Esophagus squamous epithelium (tissue), 5 donors: ENCODE results near the gene UTP4. TPM values are rescaled to one million over a fixed set of nuclear protein-coding genes. Genes with fewer than 3 reads are reported as not detected.

Experiments used
- DNase-seq: peaks from one replicate; lab custom pipeline; 2025; lab: John Stamatoyannopoulos, UW
- H3K27ac ChIP-seq, 4 donors: fragments of 200-600 bp; sonication (generic); one replicate each; pipeline ENCODE4 v1.5.1; 2016 to 2019; ENCODE audit warnings: mild to moderate bottlenecking in 1 of 4
- H3K27me3 ChIP-seq, 4 donors: fragments of 200-600 bp; sonication (generic); 1 replicate in 3 of 4; 2 replicates in 1 of 4; pipeline versions ENCODE4 v1.5.1 to v1.6.0; 2017 to 2021; ENCODE audit warnings: antibody characterized with exemption in 1 of 4
- H3K36me3 ChIP-seq, 3 donors: fragments of 200-600 bp; sonication (generic); one replicate each; pipeline ENCODE4 v1.5.1; 2016 to 2019
- H3K4me1 ChIP-seq, 3 donors: fragments of 200-600 bp; sonication (generic); one replicate each; pipeline ENCODE4 v1.5.1; 2017 to 2019
- H3K4me3 ChIP-seq, 4 donors: fragments of 200-600 bp; sonication (generic); 1 replicate in 3 of 4; 2 replicates in 1 of 4; pipeline ENCODE4 v1.5.1; 2016 to 2019; ENCODE audit warnings: mild to moderate bottlenecking in 2 of 4, moderate library complexity in 1 of 4
- H3K9me3 ChIP-seq, 3 donors: fragments of 200-600 bp; sonication (generic); one replicate each; pipeline ENCODE4 v1.5.1; 2016 to 2019
- CTCF ChIP-seq, 6 experiments: fragments of 450-650 bp in 4 of 6; fragments of 200-600 bp in 2 of 6; sonication (generic) in 2 of 6; IDR thresholded peaks; one replicate each; pipeline ENCODE4 v1.5.1; 2016 to 2019; ENCODE audit warnings: antibody characterized with exemption in 6 of 6, mild to moderate bottlenecking in 4 of 6, moderate library complexity in 4 of 6
- POLR2A ChIP-seq, 4 donors: fragments of 450-650 bp; IDR thresholded peaks; one replicate each; pipeline ENCODE4 v1.6.1; 2017; ENCODE audit warnings: antibody characterized with exemption in 4 of 4, mild to moderate bottlenecking in 4 of 4, moderate library complexity in 3 of 4
- WGBS, 2 donors: methylation state at CpG; one replicate each; pipeline ENCODE4 v1.1.5; 2018; 5-methylcytosine and 5-hydroxymethylcytosine counted together
- intact Hi-C: fragments of 100-400 bp; cut with DNase I; formaldehyde crosslinking; loops from one replicate; pipeline ENCODE4 v1.15.0; 2022
- total RNA-seq, 4 donors: library from RNA; depleted of rRNA; stranded (reverse); fragments of >200 nt; gene quantifications; one replicate each; pipeline ENCODE4 v1.1.0, GENCODE V29; 2016
- donor health status: DM: yes; HTN: yes; CAD: no.

The UTP4 gene
- total RNA-seq, 4 donors from 2014 or later, result 18.3 to 42.2 (median 28.6) TPM

- 100% methylated on average over 1 of the region's 1 CpG for WGBS, 2 donors
- Histone ChIP-seq H3K4me1 (no peaks in the 10 kb centered on the region), H3K27me3 (no peaks in the 10 kb centered on the region), H3K4me3 (no peak overlapping the region), H3K9me3 (no peaks in the 10 kb centered on the region), H3K27ac (no peak overlapping the region), H3K36me3 (peaks cover 6 to 100% (median 38%) of the 10 kb centered on the region in 3 donors)
- no peak for DNase-seq
- intact Hi-C loops, result no loop called here
- TF ChIP-seq CTCF (IDR thresholded peaks at IDR 0.05), result no peak
- no peak for TF ChIP-seq POLR2A (IDR thresholded peaks at IDR 0.05)
Measured at GRCh38 chr16:69160192-69160591, 27.7 kb downstream of the UTP4 start.

- Histone ChIP-seq H3K27me3 (no peaks in the 10 kb centered on the region), H3K4me3 (no peak overlapping the region), H3K36me3 (peaks cover 0 to 92% (median 22%) of the 10 kb centered on the region in 3 donors), H3K27ac (no peak overlapping the region), H3K9me3 (no peaks in the 10 kb centered on the region), H3K4me1 (peaks cover 0 to 10% (median 0%) of the 10 kb centered on the region in 3 donors)
- intact Hi-C loops, result no loop called here
- WGBS, 2 donors, result 91% methylated on average over 6 of the region's 6 CpGs
- no peak for DNase-seq
- no peak for TF ChIP-seq CTCF (IDR thresholded peaks at IDR 0.05)
Measured at GRCh38 chr16:69165584-69165983, 33.1 kb downstream of the UTP4 start.

- H3K4me3 ChIP-seq, result no peak overlapping the region
- DNase-seq, result no peak
- no peaks in the 10 kb centered on the region for H3K27me3 ChIP-seq
- peaks cover 0 to 17% (median 0%) of the 10 kb centered on the region in 3 donors for H3K4me1 ChIP-seq
- H3K27ac ChIP-seq, result peak overlapping the region in 1 of 4 donors; percentile 11
- H3K9me3 ChIP-seq, result no peaks in the 10 kb centered on the region
- intact Hi-C loops, result no loop called here
- H3K36me3 ChIP-seq, result peaks cover 0 to 84% (median 20%) of the 10 kb centered on the region in 3 donors
- no peak for TF ChIP-seq POLR2A (IDR thresholded peaks at IDR 0.05)
- no peak for TF ChIP-seq CTCF (IDR thresholded peaks at IDR 0.05)
- WGBS, 2 donors, result 51 to 59% methylated on average over 6 to 8 of the region's 8 CpGs
Measured at GRCh38 chr16:69166221-69166833, 33.9 kb downstream of the UTP4 start.

- Histone ChIP-seq H3K4me3 (no peak overlapping the region), H3K4me1 (peaks cover 0 to 26% (median 3%) of the 10 kb centered on the region in 3 donors), H3K27ac (no peak overlapping the region), H3K9me3 (no peaks in the 10 kb centered on the region), H3K27me3 (no peaks in the 10 kb centered on the region), H3K36me3 (peaks cover 0 to 75% (median 11%) of the 10 kb centered on the region in 3 donors)
- 71 to 72% methylated on average over 7 of the region's 7 CpGs for WGBS, 2 donors
- TF ChIP-seq POLR2A (IDR thresholded peaks at IDR 0.05), result no peak
- TF ChIP-seq CTCF (IDR thresholded peaks at IDR 0.05), result no peak
- intact Hi-C loops, result no loop called here
- DNase-seq, result no peak
Measured at GRCh38 chr16:69166946-69167930, 34.8 kb downstream of the UTP4 start.

- Histone ChIP-seq H3K9me3 (no peaks in the 10 kb centered on the region), H3K36me3 (peaks cover 0 to 57% (median 11%) of the 10 kb centered on the region in 3 donors)
- no peak for TF ChIP-seq CTCF (IDR thresholded peaks at IDR 0.05)
- TF ChIP-seq POLR2A (IDR thresholded peaks at IDR 0.05), result no peak
Measured at GRCh38 chr16:69169051-69169450, 36.6 kb downstream of the UTP4 start.

More at GRCh38 chr16:69169051-69169450, 36.6 kb downstream of the UTP4 start:
- H3K4me1 ChIP-seq, result peaks cover 9 to 44% (median 14%) of the 10 kb centered on the region in 3 donors
- no peaks in the 10 kb centered on the region for H3K27me3 ChIP-seq
- no peak overlapping the region for H3K4me3 ChIP-seq
- intact Hi-C loops, result no loop called here
- DNase-seq, result no peak
- H3K27ac ChIP-seq, result no peak overlapping the region
- 90 to 100% methylated on average over 1 to 4 of the region's 4 CpGs for WGBS, 2 donors
